Fibroblast of upper back skin (primary cell): ENCODE results near the gene KRTAP10-9.
"Not testable (repeated sequence)": the region's sequence is repeated elsewhere in the genome, so short reads cannot be mapped to it uniquely, and the experiment has no call there.

Source experiments
- DNase-seq: peaks from one replicate; pipeline ENCODE4 v3.0.0-alpha.2; 2013

The KRTAP10-9 gene

DNA sequence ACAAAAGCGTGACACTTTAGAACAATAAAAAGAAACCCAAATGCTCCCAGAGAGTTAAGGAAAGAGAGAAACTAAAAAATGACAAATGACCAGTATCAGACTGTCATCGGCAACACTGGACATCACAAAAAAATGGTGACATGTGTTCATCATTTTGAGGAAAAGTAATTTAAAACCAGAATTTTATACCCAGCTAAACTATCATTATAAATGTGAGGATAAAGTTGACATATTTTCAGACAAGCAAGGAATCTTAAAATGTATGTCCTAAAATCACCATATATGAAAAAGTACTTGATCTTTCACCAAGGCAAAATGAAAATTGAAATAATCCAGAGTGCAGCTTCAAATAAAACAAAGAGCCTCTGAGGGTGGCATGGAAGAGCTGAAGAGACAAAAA lies 18.0 kb downstream of the KRTAP10-9 start:
- no peak for DNase-seq

DNA sequence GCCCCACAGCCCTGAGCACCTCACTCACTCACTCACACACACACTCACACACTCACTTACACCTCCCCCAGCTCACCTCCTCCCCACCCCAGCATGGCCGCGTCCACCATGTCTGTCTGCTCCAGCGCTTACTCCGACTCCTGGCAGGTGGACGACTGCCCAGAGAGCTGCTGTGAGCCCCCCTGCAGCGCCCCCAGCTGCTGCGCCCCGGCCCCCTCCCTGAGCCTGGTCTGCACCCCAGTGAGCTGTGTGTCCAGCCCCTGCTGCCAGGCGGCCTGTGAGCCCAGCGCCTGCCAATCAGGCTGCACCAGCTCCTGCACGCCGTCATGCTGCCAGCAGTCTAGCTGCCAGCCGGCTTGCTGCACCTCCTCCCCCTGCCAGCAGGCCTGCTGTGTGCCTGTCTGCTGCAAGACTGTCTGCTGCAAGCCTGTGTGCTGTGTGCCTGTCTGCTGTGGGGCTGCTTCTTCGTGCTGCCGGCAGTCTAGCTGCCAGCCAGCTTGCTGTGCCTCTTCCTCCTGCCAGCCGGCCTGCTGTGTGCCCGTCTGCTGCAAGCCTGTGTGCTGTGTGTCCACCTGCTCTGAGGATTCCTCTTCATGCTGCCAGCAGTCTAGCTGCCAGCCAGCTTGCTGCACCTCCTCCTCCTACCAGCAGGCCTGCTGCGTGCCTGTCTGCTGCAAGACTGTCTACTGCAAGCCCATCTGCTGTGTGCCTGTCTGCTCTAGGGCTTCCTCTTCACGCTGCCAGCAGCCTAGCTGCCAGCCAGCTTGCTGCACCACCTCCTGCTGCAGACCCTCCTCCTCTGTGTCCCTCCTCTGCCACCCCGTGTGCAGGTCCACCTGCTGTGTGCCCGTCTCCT lies 19.7 kb downstream of the KRTAP10-9 start, which contains the start of gene KRTAP10-11:
Gene KRTAP10-11, plus strand, starts transcription at position 49 of the 856 bp plus-strand sequence. Its CDS starts 45 bp downstream, at position 94.
- not testable (repeated sequence) for DNase-seq

DNA sequence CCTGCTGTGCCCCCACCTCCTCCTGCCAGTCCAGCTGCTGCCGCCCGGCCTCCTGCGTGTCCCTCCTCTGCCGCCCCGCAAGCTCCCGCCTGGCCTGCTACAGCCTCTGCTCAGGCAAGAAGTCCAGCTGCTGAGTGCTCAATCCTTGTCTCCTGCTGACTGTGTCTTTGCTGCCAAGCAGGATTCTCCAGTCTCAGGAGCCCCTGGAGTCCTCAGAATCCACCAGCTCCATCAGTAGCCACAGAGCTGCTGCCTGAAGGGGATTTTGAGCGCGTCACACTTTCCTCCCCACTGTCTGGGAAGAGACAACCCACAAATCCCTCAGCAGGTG lies 20.3 kb downstream of the KRTAP10-9 start:
- no peak for DNase-seq

DNA sequence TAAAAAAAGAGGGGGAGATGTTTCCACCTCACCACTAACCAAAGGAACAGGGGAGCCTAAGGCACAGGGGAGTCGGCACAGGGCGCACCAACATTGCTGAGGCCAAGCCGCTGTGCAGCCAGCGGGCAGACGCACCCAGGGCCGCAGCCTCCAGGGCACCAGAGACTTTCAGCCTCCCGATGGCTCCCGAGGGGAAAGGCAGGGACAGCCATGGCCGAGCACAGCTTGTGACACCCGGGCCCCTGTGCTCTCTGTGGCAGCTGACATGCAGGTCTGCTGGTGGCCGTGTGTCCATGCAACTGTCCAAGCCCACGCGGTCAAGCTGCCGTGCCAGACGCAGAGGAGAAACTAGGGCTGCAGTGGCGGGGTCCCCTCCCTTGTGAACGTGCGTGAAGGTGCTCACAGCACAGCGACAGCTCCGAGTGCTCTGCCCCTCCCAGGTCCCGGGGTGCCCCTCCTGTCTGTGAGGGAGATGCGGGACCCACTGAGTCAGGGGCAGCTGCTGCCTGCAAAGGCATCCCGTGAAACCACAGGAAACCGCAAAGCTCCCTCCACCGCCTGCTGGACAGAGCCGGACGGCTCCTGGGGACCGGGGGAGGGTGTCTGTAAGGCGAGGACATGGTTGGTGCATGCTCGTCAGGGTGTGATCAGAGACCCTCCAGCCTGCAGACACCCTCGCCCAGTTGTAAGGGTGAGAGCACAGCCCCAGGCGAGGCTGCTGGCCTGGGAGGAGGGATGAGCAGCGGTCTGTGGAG lies 21.8 kb downstream of the KRTAP10-9 start:
- DNase-seq = no peak

DNA sequence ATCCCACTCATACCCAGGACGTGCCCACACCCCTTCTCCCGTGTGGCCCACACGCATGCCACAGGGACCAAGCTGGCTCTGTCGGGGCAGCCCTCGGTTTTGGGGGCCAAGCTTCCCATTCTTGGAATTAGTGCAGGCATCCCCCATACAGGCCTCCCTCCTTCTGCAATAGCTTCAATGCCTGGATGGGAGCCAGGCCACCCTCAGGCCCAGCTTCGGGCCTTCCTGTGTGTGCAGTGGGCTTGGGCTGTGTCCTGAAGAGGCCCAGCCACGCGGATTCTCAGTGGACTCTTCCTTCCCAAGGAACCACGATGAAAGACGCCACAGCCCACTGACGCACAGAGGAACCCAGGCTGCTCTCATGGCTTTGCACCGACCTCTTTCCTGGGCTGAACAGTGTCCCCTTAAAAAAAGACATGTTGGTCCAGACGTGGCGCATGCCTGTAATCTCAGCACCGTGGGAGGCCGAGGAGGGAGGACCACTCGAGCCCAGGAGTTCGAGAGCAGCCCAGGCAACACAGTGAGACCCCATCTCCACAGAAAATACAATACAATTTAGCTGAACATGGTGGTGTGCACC lies 22.7 kb downstream of the KRTAP10-9 start:
- DNase-seq = no peak

DNA sequence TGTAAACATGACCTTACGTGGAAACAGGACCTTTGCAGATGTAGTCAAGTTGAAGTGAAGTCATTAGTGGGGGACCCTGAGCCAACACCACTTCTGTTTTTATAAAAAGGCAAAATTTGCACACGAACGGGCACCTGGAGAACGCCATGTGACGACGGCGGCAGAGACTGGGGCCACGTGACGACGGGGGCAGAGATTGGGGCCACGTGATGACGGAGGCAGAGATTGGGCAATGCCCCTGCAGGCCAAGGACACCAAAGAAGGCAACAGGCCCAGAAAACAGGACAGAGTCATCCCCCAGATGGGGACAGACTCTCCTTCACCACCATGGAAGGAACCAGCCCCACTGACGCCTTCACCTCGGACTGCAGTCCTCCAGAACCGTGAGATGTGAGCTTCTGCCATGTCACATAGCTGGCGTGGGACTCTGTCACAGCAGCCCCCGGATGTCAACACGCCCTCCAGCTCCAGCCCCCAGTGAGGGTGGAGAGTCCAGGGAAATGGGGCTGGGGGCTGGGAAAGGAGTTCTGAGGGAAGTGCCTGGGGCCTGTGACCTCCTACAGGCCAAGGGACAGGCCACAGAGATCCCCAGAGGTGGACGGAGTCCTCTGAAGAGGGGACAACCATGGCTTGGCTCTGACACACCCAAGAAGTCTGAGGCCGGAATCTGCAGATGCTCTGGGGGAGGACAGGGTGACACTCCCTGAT lies 23.5 kb downstream of the KRTAP10-9 start:
- DNase-seq = no peak

DNA sequence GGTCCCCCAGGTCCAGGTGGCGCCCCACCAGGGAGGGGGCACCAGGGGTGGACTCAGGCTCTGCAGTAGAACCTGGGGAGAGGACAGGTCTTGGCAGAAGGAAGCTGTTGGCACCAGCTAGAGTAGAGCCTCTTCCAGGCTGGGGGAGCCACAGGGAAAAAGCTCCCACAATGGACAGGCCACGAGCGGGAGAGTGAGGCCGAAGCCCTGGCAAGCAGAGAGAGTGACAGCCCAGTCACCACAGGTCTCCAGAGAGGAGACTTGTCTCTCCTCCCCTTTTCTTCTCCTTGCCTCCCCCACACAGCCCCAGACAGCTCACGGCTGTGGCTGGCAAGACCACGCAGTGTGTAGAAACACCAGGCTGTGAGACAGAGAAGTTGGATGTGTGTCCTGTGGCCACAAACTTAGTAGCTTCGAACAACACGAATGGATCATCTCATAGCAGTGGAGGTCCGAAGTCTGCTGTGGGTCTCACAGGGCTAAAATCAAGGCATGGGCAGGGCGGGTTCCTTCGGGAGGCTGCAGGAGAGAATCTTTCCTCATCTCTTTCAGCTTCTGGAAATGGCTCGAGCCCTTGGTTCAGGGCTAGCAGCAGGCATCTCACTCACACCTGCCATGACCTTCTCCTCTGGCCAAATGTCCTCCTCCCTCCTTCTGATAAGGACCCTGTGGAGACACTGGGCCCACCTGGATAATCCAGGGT lies 24.2 kb downstream of the KRTAP10-9 start:
- no peak for DNase-seq

DNA sequence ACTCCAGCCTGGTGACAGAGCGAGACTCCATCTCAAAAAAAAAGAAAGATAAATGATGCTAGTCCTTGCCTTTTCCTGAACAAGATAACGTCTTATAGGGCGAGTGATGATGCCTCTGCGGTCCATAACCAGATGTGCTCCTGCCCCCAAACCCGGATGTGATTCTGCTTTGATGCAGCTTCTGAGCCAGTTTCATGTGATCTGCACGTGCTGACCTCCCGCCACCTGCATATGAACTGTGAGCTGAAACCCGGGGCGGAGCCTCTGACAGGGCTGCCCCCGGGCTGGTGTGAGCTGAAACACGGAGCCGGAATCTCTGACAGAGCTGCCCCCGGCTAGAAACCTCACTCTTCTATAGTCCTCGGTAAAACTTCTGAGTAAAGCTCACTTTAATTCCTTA lies 26.2 kb downstream of the KRTAP10-9 start:
- no peak for DNase-seq

DNA sequence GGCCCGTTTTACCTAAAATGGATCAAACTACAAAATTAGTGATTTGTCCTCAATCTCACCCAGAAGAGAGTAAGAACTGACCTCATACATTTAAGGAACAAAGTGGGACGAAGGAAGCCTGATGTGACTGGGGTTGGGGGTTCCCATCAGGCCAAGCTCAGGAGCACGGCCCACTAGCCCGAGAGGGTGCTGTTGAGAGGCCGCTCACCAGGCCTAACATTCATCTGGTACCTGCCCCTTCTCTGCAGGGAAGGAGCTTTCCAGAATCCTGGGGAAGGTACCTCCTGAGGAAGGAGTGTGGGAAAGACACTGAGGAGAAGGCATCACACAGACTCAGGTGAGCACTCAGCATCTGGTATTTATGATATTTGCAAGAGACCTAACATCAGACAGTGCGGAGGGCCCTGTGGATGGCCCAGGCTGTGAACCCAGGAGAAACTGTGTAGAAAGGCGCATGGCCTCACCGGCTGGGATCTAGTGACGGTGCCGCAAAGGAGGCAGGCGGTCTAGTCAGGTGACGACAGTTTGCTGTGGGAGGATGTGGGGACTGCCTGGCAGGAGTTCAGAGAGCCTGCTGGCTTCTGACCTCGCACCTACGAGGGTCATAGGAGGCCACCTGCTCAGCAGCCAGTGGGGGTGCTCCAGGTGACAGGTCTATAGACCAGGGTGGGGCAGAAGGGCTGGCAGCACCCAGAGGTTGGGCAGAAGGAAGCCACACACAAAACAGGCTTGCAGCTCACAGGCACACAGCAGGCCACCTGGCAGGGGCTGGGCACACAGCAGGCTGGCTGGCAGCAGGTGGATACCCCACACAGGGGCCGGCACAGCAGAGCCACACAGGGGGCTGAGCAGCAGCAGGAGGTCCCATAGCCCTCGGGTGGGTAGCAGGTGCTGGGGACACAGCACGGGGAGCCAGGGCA lies 27.0 kb downstream of the KRTAP10-9 start:
- DNase-seq = no peak

DNA sequence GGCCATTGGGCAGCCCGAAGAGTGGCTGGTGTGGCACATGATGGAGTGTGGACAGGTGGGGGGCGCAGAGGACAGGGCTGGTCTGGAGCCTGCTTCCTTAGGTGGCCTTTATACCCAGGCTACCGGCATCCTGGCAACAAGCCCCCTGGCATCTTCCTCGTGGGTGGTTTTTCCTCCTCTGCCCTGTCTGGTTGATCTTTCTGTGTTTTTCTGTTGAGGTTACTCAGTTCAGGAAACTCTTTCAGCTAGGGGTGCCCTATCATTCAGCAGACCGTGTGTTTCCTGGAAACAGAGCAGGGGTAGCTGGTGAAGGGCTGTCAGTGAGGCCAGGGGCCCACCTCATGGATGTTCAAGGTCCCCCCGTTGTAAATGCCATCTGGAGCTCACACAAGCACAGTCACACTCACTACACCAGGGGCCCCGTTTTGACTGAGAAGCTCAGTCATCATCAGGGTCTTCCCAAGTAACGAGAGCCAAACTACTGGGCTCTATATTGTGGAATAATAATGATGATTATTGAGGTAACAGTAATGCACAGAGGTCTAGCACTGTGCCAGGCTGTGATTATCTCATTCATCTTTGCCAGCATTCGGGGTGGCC lies 27.8 kb downstream of the KRTAP10-9 start, which contains the start of gene KRTAP12-4:
Gene KRTAP12-4, minus strand, starts transcription at position 84 of the 600 bp plus-strand sequence. Its CDS starts 45 bp downstream, at position 39.
- DNase-seq = no peak

DNA sequence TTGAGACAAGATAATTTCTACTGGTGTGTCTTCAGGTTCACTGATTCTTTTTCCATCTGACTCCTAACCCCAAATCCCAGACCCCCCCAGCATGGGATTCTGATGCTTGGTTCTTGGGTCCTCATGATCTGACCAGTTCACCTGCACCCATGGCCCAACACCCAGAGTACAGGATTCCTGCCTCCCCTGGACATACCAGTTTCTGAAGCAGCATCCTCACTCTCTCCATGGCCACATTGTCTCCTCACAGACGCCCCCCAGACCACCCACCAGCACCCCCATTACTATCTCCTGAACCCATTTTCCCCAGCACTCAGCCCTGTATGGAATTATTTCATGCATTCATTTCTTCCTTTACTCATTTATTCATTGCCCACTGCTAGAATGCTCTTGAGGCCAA lies 30.0 kb downstream of the KRTAP10-9 start:
- DNase-seq = no peak

DNA sequence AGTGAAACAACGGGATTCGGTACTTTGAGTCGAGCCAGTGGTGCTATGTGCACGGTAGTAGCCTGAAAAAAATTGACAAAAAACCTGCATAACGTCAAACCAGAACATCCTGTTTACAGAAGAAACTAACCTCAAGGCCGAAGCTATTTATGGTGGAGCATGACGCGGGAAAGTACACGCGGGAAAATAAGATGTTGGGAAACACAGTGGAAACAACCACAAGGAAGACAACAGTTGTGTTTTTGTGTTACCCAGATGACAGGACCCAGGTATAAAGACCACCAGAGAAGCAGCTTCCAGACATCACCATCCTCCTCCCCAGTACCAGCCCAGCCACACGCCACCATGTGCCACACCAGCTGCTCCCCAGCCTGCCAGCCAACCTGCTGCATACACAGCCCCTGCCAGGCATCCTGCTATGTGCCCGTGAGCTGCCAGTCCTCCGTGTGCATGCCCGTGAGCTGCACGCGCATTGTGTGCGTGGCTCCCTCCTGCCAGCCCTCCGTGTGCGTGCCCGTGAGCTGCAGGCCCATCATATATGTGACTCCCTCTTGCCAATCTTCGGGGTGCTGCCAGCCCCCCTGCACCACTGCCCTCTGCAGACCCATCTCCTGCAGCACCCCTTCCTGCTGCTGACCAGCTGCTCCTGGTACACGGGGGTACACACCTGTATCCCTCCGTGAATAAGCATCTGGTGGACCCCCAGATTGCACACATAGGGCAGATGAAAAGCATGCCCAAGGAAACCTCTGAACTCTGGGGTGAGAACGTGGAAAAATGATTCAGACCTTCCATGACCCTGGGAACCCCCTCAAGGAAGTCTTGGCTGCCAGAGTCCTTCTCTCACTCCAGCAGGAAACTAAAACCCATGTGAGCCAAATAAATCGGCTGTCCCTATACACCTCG lies 31.0 kb downstream of the KRTAP10-9 start, which contains the start of gene KRTAP12-3:
Gene KRTAP12-3, plus strand, starts transcription at position 298 of the 906 bp plus-strand sequence. Its CDS starts 48 bp downstream, at position 346.
- DNase-seq = no peak

DNA sequence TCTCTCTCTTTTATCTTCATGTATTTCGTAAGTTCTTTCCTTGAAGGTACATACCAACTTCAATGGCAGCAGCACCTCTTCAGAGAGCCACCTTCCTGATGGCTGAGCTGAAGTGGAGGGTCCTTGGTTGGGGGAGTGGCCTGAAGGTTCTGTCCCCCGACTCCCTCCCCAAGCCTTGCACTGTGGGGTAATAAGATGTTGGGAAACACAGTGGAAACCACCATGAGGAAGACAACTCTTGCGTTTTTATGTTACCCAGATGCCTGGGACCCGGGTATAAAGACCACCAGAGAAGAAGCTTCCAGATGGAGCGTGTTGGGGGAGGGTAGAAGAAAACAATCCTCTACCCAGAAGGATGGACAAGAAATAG lies 31.6 kb downstream of the KRTAP10-9 start:
- no peak for DNase-seq

DNA sequence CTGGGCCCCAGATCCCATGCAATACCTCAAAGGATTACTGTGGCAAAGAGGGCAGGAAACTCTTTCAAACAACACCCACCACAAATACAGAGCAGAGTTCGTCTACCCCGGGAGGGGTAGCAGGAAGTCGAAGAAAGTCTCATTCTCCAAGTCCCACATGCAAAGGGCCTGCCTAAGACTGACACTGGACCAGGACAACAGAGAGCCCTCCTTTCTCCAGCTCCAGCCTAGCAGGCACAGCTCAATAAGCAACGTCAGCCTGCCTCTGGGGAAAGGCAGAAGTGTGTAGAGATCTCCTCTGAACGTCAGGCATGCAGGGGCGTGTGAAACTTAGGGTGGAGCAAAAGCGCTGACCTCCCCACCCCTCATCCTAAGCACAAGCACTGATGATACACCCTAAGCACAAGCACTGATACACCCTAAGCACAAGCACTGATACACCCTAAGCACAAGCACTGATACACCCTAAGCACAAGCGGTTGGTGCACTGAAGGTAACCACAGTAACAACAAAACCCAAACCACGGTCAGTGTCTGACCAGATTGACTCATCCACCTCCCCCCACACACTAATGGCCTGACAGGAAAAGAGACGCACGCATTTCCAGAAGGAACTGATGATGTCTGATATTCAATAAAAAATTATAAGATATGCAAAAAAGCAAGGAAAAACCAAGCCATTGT lies 32.2 kb downstream of the KRTAP10-9 start:
- no peak for DNase-seq

DNA sequence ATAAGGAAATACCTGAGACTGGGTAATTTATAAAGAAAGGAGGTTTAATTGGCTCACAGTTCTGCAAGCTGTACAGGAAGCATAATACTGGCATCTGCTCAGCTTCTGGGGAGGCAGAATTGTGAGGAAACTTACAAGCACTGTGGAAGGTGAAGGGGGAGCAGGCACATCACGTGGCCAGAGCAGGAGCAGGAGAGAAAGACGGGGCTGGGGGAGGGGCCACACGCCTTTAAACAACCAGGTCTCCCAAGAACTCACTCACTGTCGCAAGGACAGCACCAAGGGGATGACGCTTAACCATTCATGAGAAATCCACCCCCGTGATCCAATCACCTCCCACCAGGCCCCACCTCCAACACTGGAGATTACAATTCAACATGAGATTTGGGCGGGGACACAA lies 34.7 kb downstream of the KRTAP10-9 start:
- not testable (repeated sequence) for DNase-seq

DNA sequence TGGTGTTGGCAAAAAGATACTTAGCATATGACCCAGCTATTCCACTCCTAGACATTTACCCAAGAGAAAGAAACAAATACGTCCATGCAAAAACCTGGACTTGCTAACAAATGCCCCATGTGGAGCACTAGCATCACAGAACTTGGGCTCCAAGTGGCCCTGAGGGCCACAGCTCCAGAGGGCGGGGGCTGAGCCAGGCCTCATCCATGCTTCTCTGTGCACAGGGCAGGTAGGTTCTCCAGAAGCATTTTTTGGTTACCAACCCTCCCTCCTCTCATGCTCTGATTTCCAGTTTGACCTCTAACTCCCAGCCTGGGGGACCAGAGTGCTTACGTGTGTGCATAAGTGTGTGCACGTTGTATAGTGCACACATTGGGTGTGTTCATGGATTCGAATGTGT lies 37.8 kb downstream of the KRTAP10-9 start:
- no peak for DNase-seq

DNA sequence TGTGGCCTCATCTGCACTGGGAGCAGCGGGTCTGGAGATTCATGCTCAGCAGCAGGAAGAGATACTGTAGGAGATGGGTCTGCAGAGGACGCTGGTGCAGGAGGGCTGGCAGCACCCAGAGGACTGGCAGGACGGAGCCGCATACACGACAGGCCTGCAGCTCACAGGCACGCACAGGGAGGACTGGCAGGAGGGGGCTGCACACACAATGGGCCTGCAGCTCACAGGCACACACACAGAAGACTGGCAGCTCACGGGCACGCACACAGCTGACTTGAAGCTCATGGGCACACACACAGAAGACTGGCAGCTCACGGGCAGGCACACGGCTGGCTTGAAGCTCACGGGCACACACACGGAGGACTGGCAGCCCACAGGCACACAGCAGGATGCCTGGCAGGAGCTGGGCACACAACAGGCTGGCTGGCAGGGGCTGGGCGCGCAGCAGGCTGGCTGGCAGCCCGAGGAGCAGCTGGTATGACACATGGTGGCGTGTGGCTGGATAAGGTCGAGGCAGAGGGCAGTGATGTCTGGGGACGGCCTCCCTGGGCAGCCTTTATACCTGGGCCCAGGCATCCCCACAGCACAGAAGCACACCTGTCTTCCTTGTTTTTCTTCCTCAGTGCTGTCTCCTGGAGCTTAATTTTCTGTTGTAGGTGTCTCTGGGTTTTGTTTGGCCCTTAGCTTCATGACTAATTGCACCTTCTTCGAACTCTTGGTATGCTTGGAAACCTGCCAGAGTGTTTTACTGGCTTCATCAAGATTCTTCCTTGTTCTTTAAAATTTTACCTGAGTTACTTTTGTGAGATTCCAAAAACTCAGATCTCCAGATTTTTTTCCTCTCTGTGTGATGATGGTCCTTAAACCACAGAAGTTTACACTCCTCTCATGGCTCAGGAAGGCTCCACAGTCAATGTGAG lies 39.8 kb downstream of the KRTAP10-9 start, which contains the start of gene KRTAP12-2:
Gene KRTAP12-2, minus strand, starts transcription at position 527 of the 920 bp plus-strand sequence. Its CDS starts 41 bp downstream, at position 486.
- no peak for DNase-seq

DNA sequence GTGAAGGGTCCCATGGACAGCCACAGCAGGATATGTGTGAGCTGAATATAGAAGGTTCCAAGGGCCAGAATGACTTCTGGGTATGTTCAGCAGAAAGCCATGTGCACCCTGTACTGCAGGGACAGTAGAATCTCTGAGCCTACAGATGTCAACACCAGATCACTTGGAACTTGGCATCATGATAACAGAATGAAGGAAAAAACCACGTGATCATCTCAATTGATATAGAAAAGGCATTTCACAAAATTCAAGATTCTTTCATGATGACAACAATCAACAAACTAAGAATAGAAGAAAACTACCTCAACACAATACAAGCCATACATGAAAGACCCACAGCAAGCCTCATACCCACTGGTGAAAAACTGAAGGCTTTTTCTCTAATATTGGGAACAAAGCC lies 40.7 kb downstream of the KRTAP10-9 start:
- no peak for DNase-seq
